Measurements from ENCODE around the gene GNG13.

GNG13 gene

GRCh38 chr16:813916-814412, 13.4 kb upstream of the GNG13 start:
- WGBS (ENCODE audit: insufficient coverage, insufficient read length) = no CpG with 5 or more reads among the region's 22 CpGs
- Histone ChIP-seq H3K36me3 (ENCODE audit: control insufficient read depth, insufficient read depth, low read length) (no peaks in the 10 kb centered on the region), H3K4me3 (ENCODE audit: low read length) (no peak overlapping the region; the same call in 1 of the 2 replicates), H3K27me3 (ENCODE audit: control insufficient read depth, insufficient read depth, low read length) (no peaks in the 10 kb centered on the region), H3K27ac (ENCODE audit: low read length) (no peak overlapping the region), H3K4me1 (ENCODE audit: control insufficient read depth, insufficient read depth, low read length) (no peaks in the 10 kb centered on the region; the same call in 1 of the 2 replicates), H3K9me3 (ENCODE audit: control insufficient read depth, insufficient read depth, low read length) (no peaks in the 10 kb centered on the region)
- no peak for DNase-seq (ENCODE audit: low read depth, low spot score)

GRCh38 chr16:813204-813915, 12.8 kb upstream of the GNG13 start:
- no peak for DNase-seq (ENCODE audit: low read depth, low spot score)
- Histone ChIP-seq H3K27ac (ENCODE audit: low read length) (no peak overlapping the region), H3K4me3 (ENCODE audit: low read length) (peak overlapping the region; percentile 34; the same call in 1 of the 2 replicates), H3K27me3 (ENCODE audit: control insufficient read depth, insufficient read depth, low read length) (no peaks in the 10 kb centered on the region), H3K9me3 (ENCODE audit: control insufficient read depth, insufficient read depth, low read length) (no peaks in the 10 kb centered on the region), H3K4me1 (ENCODE audit: control insufficient read depth, insufficient read depth, low read length) (no peaks in the 10 kb centered on the region; the same call in 1 of the 2 replicates), H3K36me3 (ENCODE audit: control insufficient read depth, insufficient read depth, low read length) (no peaks in the 10 kb centered on the region)
- WGBS (ENCODE audit: insufficient coverage, insufficient read length) = no CpG with 5 or more reads among the region's 67 CpGs

GRCh38 chr16:808085-808386, 7.5 kb upstream of the GNG13 start:
- Histone ChIP-seq H3K36me3 (ENCODE audit: control insufficient read depth, insufficient read depth, low read length) (no peaks in the 10 kb centered on the region), H3K27ac (ENCODE audit: low read length) (no peak overlapping the region), H3K9me3 (ENCODE audit: control insufficient read depth, insufficient read depth, low read length) (no peaks in the 10 kb centered on the region), H3K4me1 (ENCODE audit: control insufficient read depth, insufficient read depth, low read length) (no peaks in the 10 kb centered on the region; the same call in 1 of the 2 replicates), H3K4me3 (ENCODE audit: low read length) (peak overlapping the region; percentile 51; the same call in 1 of the 2 replicates), H3K27me3 (ENCODE audit: control insufficient read depth, insufficient read depth, low read length) (no peaks in the 10 kb centered on the region)
- WGBS (ENCODE audit: insufficient coverage, insufficient read length) = no CpG with 5 or more reads among the region's 19 CpGs
- DNase-seq (ENCODE audit: low read depth, low spot score) = no peak

GRCh38 chr16:807347-808084, 7.0 kb upstream of the GNG13 start:
- H3K9me3 ChIP-seq (ENCODE audit: control insufficient read depth, insufficient read depth, low read length) = no peaks in the 10 kb centered on the region
- no peaks in the 10 kb centered on the region for H3K4me1 ChIP-seq (ENCODE audit: control insufficient read depth, insufficient read depth, low read length)
- no peaks in the 10 kb centered on the region for H3K27me3 ChIP-seq (ENCODE audit: control insufficient read depth, insufficient read depth, low read length)
- H3K27ac ChIP-seq (ENCODE audit: low read length) = no peak overlapping the region
- no peaks in the 10 kb centered on the region for H3K36me3 ChIP-seq (ENCODE audit: control insufficient read depth, insufficient read depth, low read length)
- peak overlapping the region; percentile 52; the same call in 1 of the 2 replicates for H3K4me3 ChIP-seq (ENCODE audit: low read length)
- no peak for DNase-seq (ENCODE audit: low read depth, low spot score)
- no CpG with 5 or more reads among the region's 80 CpGs for WGBS (ENCODE audit: insufficient coverage, insufficient read length)

GRCh38 chr16:805474-805873, 4.9 kb upstream of the GNG13 start:
- Histone ChIP-seq H3K27me3 (ENCODE audit: control insufficient read depth, insufficient read depth, low read length) (no peaks in the 10 kb centered on the region; the same call in 1 of the 2 replicates), H3K4me3 (ENCODE audit: low read length) (no peak overlapping the region), H3K27ac (ENCODE audit: low read length) (no peak overlapping the region), H3K9me3 (ENCODE audit: control insufficient read depth, insufficient read depth, low read length) (no peaks in the 10 kb centered on the region), H3K36me3 (ENCODE audit: control insufficient read depth, insufficient read depth, low read length) (no peaks in the 10 kb centered on the region), H3K4me1 (ENCODE audit: control insufficient read depth, insufficient read depth, low read length) (peaks cover 2% of the 10 kb centered on the region; the same call in 1 of the 2 replicates)
- DNase-seq (ENCODE audit: low read depth, low spot score) = no peak
- no CpG with 5 or more reads among the region's 17 CpGs for WGBS (ENCODE audit: insufficient coverage, insufficient read length)

GRCh38 chr16:804193-805048, 3.9 kb upstream of the GNG13 start:
- no peaks in the 10 kb centered on the region for H3K36me3 ChIP-seq (ENCODE audit: control insufficient read depth, insufficient read depth, low read length)
- no peak overlapping the region for H3K27ac ChIP-seq (ENCODE audit: low read length)
- no peak for DNase-seq (ENCODE audit: low read depth, low spot score)
- no peaks in the 10 kb centered on the region; the same call in 1 of the 2 replicates for H3K27me3 ChIP-seq (ENCODE audit: control insufficient read depth, insufficient read depth, low read length)
- H3K9me3 ChIP-seq (ENCODE audit: control insufficient read depth, insufficient read depth, low read length) = no peaks in the 10 kb centered on the region
- no CpG with 5 or more reads among the region's 33 CpGs for WGBS (ENCODE audit: insufficient coverage, insufficient read length)
- peaks cover 3% of the 10 kb centered on the region; the same call in 1 of the 2 replicates for H3K4me1 ChIP-seq (ENCODE audit: control insufficient read depth, insufficient read depth, low read length)
- no peak overlapping the region for H3K4me3 ChIP-seq (ENCODE audit: low read length)

GRCh38 chr16:803754-804080, 3.2 kb upstream of the GNG13 start:
- no CpG with 5 or more reads among the region's 8 CpGs for WGBS (ENCODE audit: insufficient coverage, insufficient read length)
- no peak overlapping the region for H3K27ac ChIP-seq (ENCODE audit: low read length)
- DNase-seq (ENCODE audit: low read depth, low spot score) = no peak
- no peaks in the 10 kb centered on the region; the same call in 1 of the 2 replicates for H3K27me3 ChIP-seq (ENCODE audit: control insufficient read depth, insufficient read depth, low read length)
- no peak overlapping the region for H3K4me3 ChIP-seq (ENCODE audit: low read length)
- peaks cover 4% of the 10 kb centered on the region; the same call in 1 of the 2 replicates for H3K4me1 ChIP-seq (ENCODE audit: control insufficient read depth, insufficient read depth, low read length)
- no peaks in the 10 kb centered on the region for H3K9me3 ChIP-seq (ENCODE audit: control insufficient read depth, insufficient read depth, low read length)
- H3K36me3 ChIP-seq (ENCODE audit: control insufficient read depth, insufficient read depth, low read length) = no peaks in the 10 kb centered on the region

- no CpG with 5 or more reads among the region's 33 CpGs for WGBS (ENCODE audit: insufficient coverage, insufficient read length)
- peaks cover 4% of the 10 kb centered on the region; the same call in 1 of the 2 replicates for H3K4me1 ChIP-seq (ENCODE audit: control insufficient read depth, insufficient read depth, low read length)
- H3K27ac ChIP-seq (ENCODE audit: low read length) = no peak overlapping the region
- no peaks in the 10 kb centered on the region; the same call in 1 of the 2 replicates for H3K27me3 ChIP-seq (ENCODE audit: control insufficient read depth, insufficient read depth, low read length)
- no peak for DNase-seq (ENCODE audit: low read depth, low spot score)
- no peaks in the 10 kb centered on the region for H3K9me3 ChIP-seq (ENCODE audit: control insufficient read depth, insufficient read depth, low read length)
- no peak overlapping the region for H3K4me3 ChIP-seq (ENCODE audit: low read length)
- H3K36me3 ChIP-seq (ENCODE audit: control insufficient read depth, insufficient read depth, low read length) = no peaks in the 10 kb centered on the region
Observed at GRCh38 chr16:802914-803753, 2.6 kb upstream of the GNG13 start.

GRCh38 chr16:802461-802860, 1.9 kb upstream of the GNG13 start:
- Histone ChIP-seq H3K4me3 (ENCODE audit: low read length) (no peak overlapping the region), H3K27me3 (ENCODE audit: control insufficient read depth, insufficient read depth, low read length) (no peaks in the 10 kb centered on the region; the same call in 1 of the 2 replicates), H3K36me3 (ENCODE audit: control insufficient read depth, insufficient read depth, low read length) (no peaks in the 10 kb centered on the region), H3K4me1 (ENCODE audit: control insufficient read depth, insufficient read depth, low read length) (peaks cover 4% of the 10 kb centered on the region; the same call in 1 of the 2 replicates), H3K27ac (ENCODE audit: low read length) (no peak overlapping the region), H3K9me3 (ENCODE audit: control insufficient read depth, insufficient read depth, low read length) (no peaks in the 10 kb centered on the region)
- no CpG with 5 or more reads among the region's 7 CpGs for WGBS (ENCODE audit: insufficient coverage, insufficient read length)
- no peak for DNase-seq (ENCODE audit: low read depth, low spot score)

Measured in iPS DF 6.9 (cell line).